Measurements from ENCODE around the gene CAMK2D.

The CAMK2D gene

GRCh38 chr4:113635739-113636437, 125.7 kb downstream of the CAMK2D start:
- no peak for DNase-seq

GRCh38 chr4:113634081-113634969, 127.2 kb downstream of the CAMK2D start:
- no peak for DNase-seq

DNA sequence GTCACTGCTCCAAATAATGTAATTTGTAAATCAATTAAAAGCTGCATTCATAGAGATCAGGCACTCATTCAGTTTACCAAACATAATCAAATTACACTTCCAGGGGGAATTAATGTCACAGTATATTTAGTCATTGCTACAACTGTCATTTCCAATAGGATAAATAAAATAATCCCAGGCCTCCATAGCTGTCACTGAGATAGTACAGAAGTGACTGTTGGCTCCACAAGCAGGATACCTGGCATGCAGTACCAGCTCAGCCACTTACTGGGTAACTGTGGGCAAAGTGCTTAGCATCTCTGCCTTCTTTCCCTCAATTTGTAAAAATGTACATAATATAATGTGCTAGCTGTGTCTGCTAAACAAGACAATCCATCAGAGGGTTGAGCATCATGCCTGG, 128.1 kb downstream of the CAMK2D start:
- no peak for DNase-seq

- no peak for DNase-seq
These were observed 132.8 kb downstream of the CAMK2D start for GRCh38 chr4:113628711-113629110.

GRCh38 chr4:113627321-113627720, 134.2 kb downstream of the CAMK2D start:
- no peak for DNase-seq

GRCh38 chr4:113625902-113626301, 135.6 kb downstream of the CAMK2D start:
- no peak for DNase-seq

- no peak for DNase-seq
These were observed 138.2 kb downstream of the CAMK2D start for GRCh38 chr4:113623274-113623894.

DNA sequence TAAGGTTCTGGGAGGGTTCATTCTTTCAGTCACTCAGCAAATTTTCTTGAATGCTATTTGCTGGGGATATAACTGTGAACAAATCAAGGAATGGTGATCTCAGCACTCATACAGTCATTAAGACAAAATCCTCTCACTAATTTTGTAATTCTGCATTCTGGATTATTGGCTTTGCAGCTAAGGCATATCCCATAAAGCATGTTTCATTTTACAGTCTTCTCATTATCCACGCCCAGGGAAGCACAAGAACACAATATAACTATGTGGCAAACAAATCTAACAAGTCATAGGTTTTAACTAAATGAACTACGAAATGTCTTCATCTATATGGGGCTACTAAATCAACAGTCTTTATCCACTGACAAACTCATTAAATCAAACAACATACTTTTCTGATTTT, 139.9 kb downstream of the CAMK2D start:
- no peak for DNase-seq

DNA sequence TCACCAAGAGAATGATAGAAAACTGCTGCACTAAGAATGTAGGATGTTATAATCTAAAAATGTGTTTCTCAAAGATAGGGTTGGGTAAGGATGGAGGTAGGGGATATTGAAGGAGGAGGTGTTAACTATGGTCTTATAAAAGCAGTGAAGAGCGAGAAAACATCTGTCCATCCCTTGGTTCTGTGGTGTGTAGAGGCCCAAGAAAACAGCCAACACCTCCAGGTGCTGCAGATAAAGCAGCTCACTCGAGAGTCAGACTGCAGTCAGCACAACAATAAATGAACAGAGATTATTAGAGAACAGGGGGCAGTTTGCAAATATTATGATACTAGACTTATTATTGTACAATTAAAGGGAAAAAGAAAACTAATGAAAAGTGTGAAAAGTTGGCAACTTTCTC, 141.5 kb downstream of the CAMK2D start:
- DNase-seq, result no peak

- no peak for DNase-seq
These were observed 142.0 kb downstream of the CAMK2D start for GRCh38 chr4:113619526-113619925.

GRCh38 chr4:113618205-113618604, 143.3 kb downstream of the CAMK2D start:
- DNase-seq, result no peak

- no peak for DNase-seq
These were observed 144.3 kb downstream of the CAMK2D start for GRCh38 chr4:113617195-113617594.

DNA sequence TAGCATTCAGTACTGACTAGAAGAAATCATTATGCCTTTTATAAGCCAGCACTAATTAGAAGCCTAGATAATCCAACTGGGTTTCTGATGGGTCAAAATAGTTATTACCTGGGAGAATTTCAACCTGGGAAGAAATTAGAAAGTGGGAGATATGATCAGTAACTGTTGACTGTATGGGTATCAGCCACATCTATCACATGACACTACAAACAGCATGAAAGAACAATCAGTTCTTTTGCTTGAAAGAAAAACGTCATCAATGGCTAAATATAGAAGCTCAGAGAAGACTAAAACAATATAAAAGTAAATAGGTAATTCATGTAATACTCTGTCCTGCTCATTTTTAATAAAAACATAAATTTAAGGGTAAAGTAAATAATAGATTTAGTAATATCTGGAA, 145.1 kb downstream of the CAMK2D start:
- DNase-seq, result no peak

DNA sequence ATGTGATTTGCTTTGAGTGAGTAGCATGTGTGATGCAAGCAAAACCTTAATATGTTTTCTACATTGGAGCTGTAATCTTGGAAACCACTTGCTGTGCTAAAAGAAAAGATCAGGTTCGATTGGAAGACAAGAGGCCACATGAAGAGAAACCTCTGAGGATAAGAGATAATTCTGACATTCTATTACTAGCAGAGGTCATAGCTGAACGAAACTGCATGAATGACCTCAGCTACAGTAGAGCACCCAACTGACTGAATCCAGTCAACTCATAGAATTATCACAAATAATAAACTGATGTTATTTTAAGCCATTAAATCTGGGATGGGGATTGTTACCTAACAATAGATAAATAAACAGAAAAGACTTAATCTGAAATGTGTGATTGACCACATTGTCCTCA, 147.1 kb downstream of the CAMK2D start:
- DNase-seq, result no peak

GRCh38 chr4:113613503-113613902, 148.0 kb downstream of the CAMK2D start:
- no peak for DNase-seq

DNA sequence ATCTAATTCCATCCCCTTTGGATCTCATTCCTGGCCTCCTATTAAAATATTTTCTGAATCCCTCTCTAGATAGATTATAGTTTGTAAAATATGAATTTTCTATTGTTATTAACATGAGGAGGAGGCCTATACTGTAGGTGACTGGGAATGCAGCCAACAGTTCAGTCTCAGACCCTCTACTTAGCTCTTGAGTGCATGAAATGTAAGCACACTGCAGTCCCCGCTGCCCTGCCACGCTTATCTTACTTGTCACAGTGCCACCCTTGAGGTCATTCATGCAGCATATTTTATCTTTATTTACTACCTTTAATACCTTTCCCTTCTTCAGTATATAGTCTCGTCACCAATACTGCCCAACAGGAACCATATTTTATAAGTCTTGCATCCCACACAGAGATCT, 151.0 kb downstream of the CAMK2D start:
- no peak for DNase-seq

GRCh38 chr4:113607998-113608397, 153.5 kb downstream of the CAMK2D start:
- DNase-seq, result no peak

- no peak for DNase-seq
These were observed 154.3 kb downstream of the CAMK2D start for GRCh38 chr4:113607147-113607720.

DNA sequence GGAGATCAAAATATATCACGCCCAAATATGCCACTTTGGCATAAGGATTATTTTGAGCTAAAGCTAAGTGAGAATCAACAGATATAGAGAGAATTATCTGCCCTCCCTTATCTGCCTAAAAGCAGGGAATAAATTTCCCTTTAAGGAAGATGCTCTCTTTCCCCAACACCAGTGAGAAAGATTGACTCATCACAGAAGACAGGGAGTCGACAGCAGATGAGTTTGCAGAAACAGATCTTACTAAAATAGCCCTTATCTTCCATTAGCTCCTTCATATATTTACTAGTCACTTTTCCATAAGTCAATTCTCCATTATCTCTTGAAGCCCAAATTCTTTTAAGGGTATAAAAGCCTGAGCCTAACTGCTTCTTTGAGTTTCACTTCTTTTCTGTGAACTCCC, 156.6 kb downstream of the CAMK2D start:
- DNase-seq, result no peak

- no peak for DNase-seq
These were observed 157.6 kb downstream of the CAMK2D start for GRCh38 chr4:113603911-113604310.

GRCh38 chr4:113602646-113603228, 158.8 kb downstream of the CAMK2D start:
- no peak for DNase-seq

GRCh38 chr4:113601636-113602035, 159.9 kb downstream of the CAMK2D start:
- DNase-seq, result no peak

GRCh38 chr4:113596396-113596795, 165.1 kb downstream of the CAMK2D start:
- no peak for DNase-seq

All from NCI-H2107 (cell line).